ENCODE measurements around the gene CFAP69. TPM values are rescaled to one million over a fixed set of nuclear protein-coding genes. Genes with fewer than 3 reads are reported as not detected.

The CFAP69 gene
- total and polyA plus RNA-seq, 7 donors: 0.55 to 4.9 (median 1.7) TPM

DNA sequence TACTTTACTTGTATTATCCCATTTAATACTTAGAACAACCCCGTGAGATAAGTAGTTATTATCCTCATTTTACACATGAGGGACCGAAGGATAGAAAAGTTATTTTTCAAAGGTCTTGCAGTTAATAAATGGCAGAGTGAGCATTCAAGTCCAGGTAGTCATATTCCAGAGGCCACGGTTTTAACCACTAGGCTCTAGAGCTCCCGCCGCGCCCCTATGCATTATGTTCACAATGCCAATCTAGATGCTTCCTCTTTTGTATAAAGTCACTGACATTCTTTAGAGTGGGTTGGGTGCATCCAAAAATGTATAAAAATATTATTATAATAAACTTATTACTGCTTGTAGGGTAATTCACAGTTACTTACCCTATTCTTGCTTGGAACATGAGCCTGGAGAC lies 11.4 kb upstream of the CFAP69 start:
- no peak overlapping the region for H3K27ac ChIP-seq
- no peak for ATAC-seq
- TF ChIP-seq, protein P1, sequence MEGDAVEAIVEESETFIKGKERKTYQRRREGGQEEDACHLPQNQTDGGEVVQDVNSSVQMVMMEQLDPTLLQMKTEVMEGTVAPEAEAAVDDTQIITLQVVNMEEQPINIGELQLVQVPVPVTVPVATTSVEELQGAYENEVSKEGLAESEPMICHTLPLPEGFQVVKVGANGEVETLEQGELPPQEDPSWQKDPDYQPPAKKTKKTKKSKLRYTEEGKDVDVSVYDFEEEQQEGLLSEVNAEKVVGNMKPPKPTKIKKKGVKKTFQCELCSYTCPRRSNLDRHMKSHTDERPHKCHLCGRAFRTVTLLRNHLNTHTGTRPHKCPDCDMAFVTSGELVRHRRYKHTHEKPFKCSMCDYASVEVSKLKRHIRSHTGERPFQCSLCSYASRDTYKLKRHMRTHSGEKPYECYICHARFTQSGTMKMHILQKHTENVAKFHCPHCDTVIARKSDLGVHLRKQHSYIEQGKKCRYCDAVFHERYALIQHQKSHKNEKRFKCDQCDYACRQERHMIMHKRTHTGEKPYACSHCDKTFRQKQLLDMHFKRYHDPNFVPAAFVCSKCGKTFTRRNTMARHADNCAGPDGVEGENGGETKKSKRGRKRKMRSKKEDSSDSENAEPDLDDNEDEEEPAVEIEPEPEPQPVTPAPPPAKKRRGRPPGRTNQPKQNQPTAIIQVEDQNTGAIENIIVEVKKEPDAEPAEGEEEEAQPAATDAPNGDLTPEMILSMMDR (IDR thresholded peaks at IDR 0.05): no peak
- DNase-seq: no peak
- no peaks in the 10 kb centered on the region for H3K27me3 ChIP-seq (ENCODE audit: insufficient read depth in 3 of 3, low read length in 2 of 3)
- no peaks in the 10 kb centered on the region for H3K9me3 ChIP-seq
- 91 to 96% (median 96%) methylated on average over 6 of the region's 6 CpGs for WGBS, 3 donors
- no peak overlapping the region for H3K4me3 ChIP-seq
- H3K36me3 ChIP-seq (ENCODE audit: insufficient read depth in 1 of 2, low read depth in 1 of 2): peaks cover 0 to 1% of the 10 kb centered on the region in 2 donors
- H3K4me1 ChIP-seq: no peaks in the 10 kb centered on the region
- intact Hi-C loops (cut with DNase I): no loop called here

DNA sequence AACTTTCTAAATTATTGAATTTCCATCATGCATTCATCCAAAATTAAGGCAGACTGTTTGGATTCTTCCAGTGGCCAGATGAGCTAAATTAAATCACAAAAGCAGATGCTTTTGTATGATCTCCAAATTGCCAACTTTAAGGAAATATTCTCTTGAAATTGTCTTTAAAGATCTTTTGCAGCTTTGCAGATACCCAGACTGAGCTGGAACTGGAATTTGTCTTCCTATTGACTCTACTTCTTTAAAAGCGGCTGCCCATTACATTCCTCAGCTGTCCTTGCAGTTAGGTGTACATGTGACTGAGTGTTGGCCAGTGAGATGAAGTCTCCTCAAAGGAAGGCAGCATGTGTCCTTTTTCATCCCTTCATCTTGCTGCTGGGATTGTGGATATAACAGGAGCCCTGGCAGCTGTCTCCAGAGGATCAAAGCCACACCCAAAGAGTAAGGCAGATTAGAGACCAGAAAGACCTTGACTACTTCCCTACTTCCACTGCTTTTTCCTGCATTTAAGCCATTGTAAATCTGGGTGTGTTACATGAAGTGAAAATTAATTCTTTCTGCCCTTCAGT lies 8.2 kb upstream of the CFAP69 start:
- H3K36me3 ChIP-seq (ENCODE audit: insufficient read depth in 1 of 2, low read depth in 1 of 2): no peaks in the 10 kb centered on the region
- H3K9me3 ChIP-seq: no peaks in the 10 kb centered on the region
- TF ChIP-seq, protein P1 (IDR thresholded peaks at IDR 0.05): no peak
- H3K27me3 ChIP-seq (ENCODE audit: insufficient read depth in 3 of 3, low read length in 2 of 3): no peaks in the 10 kb centered on the region
- H3K27ac ChIP-seq: no peak overlapping the region
- 67 to 87% (median 86%) methylated on average over 1 of the region's 1 CpG for WGBS, 3 donors
- H3K4me3 ChIP-seq: no peak overlapping the region
- H3K4me1 ChIP-seq: no peaks in the 10 kb centered on the region
- intact Hi-C loops (cut with DNase I): no loop called here
- ATAC-seq (no peak), DNase-seq (no peak)

DNA sequence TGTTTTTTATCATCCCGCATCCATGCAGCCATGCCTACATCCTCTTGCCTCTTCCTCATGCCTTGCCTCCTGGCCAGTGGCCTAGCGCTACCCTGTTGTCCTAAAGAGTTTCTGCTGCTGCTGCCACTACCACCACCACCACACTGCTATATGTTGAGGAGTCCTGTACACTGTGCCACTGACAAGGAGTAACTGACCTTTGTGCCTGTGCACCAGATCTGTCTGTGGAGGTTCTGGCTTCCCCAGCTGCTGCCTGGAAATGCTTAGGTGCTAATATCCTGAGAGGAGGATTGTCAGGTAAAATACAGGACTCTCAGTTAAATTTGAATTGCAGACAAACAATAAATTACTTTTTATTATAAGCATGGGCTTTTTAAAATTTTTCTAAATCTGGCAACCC lies 7.0 kb upstream of the CFAP69 start:
- Histone ChIP-seq H3K4me3 (no peak overlapping the region), H3K4me1 (no peaks in the 10 kb centered on the region), H3K27me3 (ENCODE audit: insufficient read depth in 3 of 3, low read length in 2 of 3) (no peaks in the 10 kb centered on the region), H3K9me3 (no peaks in the 10 kb centered on the region), H3K27ac (no peak overlapping the region), H3K36me3 (ENCODE audit: insufficient read depth in 1 of 2, low read depth in 1 of 2) (no peaks in the 10 kb centered on the region)
- ATAC-seq (no peak), DNase-seq (no peak)
- intact Hi-C loops (cut with DNase I): no loop called here
- TF ChIP-seq, protein P1 (IDR thresholded peaks at IDR 0.05): no peak
- WGBS, 3 donors: 95 to 98% (median 98%) methylated on average over 2 of the region's 2 CpGs

DNA sequence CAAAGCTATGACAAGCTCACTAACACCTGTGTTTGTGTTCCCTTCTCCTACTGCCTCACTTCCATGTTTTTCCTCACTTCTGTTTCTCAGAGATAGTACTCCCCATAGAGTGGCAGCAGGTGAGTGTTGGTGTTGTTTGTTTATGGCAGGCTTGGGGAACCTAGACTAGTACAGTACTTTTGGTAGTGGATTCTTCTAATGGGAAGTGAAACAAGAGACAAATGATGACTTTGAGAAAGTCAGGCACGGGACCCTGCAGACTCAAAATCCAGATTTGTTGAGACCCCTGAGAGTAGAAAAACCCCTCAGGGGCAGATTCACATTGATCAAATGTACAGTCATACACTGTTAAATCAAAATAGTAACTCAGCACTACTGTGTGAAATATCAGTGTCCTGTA lies 6.4 kb upstream of the CFAP69 start:
- H3K36me3 ChIP-seq (ENCODE audit: insufficient read depth in 1 of 2, low read depth in 1 of 2): no peaks in the 10 kb centered on the region
- H3K9me3 ChIP-seq: no peaks in the 10 kb centered on the region
- no peak overlapping the region for H3K4me3 ChIP-seq
- no peaks in the 10 kb centered on the region for H3K4me1 ChIP-seq
- intact Hi-C loops (cut with DNase I): no loop called here
- WGBS, 3 donors: 76 to 77% (median 76%) methylated on average over 1 of the region's 1 CpG
- TF ChIP-seq, protein P1 (IDR thresholded peaks at IDR 0.05): no peak
- H3K27me3 ChIP-seq (ENCODE audit: insufficient read depth in 3 of 3, low read length in 2 of 3): no peaks in the 10 kb centered on the region
- DNase-seq: no peak
- ATAC-seq: no peak
- no peak overlapping the region for H3K27ac ChIP-seq

DNA sequence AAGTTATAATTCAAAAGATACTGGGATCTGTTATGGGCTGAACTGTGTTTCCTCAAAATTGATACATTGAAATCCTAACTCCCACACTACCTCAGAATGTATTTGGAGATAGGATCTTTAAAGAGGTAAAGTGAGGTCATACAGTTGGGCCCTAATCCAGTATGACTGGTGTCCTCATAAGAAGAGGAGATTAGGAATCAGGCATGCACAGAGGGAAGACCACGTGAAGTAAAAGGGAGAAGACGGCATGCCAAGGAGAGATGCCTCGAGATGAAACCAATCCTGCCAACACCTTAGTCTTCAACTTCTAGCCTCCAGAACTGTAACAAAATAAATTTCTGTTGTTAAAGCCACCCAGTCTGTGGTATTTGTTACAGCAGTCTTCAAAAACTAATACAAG lies 5.9 kb upstream of the CFAP69 start:
- WGBS, 3 donors: 36 to 58% (median 39%) methylated on average over 3 of the region's 3 CpGs
- ATAC-seq (no peak), DNase-seq (no peak)
- TF ChIP-seq, protein P1 (IDR thresholded peaks at IDR 0.05): no peak
- Histone ChIP-seq H3K9me3 (no peaks in the 10 kb centered on the region), H3K27me3 (ENCODE audit: insufficient read depth in 3 of 3, low read length in 2 of 3) (no peaks in the 10 kb centered on the region), H3K4me3 (no peak overlapping the region), H3K4me1 (no peaks in the 10 kb centered on the region), H3K36me3 (ENCODE audit: insufficient read depth in 1 of 2, low read depth in 1 of 2) (no peaks in the 10 kb centered on the region), H3K27ac (no peak overlapping the region)
- intact Hi-C loops (cut with DNase I): no loop called here

All from psoas muscle (tissue), 8 donors.